Aorta (tissue), 5 donors: Measurements from ENCODE around the gene SLC66A2. TPM values are rescaled to one million over a fixed set of nuclear protein-coding genes. Genes with fewer than 3 reads are reported as not detected.

Experiments
- ATAC-seq: fragments of 200-7000 bp; cut with Tn5 transposase; one replicate; pipeline ENCODE4 v1.9.1; 2022; ENCODE audit warnings: moderate library complexity; ENCODE audit not compliant: low FRiP score
- DNase-seq, 2 donors: peaks; one replicate each; pipeline ENCODE4 v3.0.0-alpha.2; 2020
- H3K27ac ChIP-seq, 2 donors: one replicate each; pipeline ENCODE4 v1.5.1; 2013; ENCODE audit warnings: low read length in 2 of 2, mild to moderate bottlenecking in 2 of 2, moderate library complexity in 2 of 2, control low read depth in 1 of 2, inconsistent platforms in 1 of 2, low read depth in 1 of 2
- H3K27me3 ChIP-seq, 2 donors: one replicate each; pipeline ENCODE4 v1.6.1; 2013; ENCODE audit warnings: control low read depth in 1 of 2, low read length in 1 of 2, mild to moderate bottlenecking in 1 of 2, moderate library complexity in 1 of 2; ENCODE audit not compliant: insufficient read depth in 2 of 2, control insufficient read depth in 1 of 2
- H3K36me3 ChIP-seq, 2 donors: one replicate each; pipeline ENCODE4 v1.6.1; 2013; ENCODE audit warnings: control low read depth in 1 of 2, low read length in 1 of 2, mild to moderate bottlenecking in 1 of 2; ENCODE audit not compliant: insufficient read depth in 2 of 2, control insufficient read depth in 1 of 2
- H3K4me1 ChIP-seq, 2 donors: one replicate each; pipeline ENCODE4 v1.6.1; 2013; ENCODE audit warnings: low read length in 2 of 2, control low read depth in 1 of 2, mild to moderate bottlenecking in 1 of 2, moderate library complexity in 1 of 2; ENCODE audit not compliant: insufficient read depth in 2 of 2, control insufficient read depth in 1 of 2
- H3K4me3 ChIP-seq, 2 donors: one replicate each; pipeline ENCODE4 v1.5.1; 2013; ENCODE audit warnings: low read length in 2 of 2, control low read depth in 1 of 2, mild to moderate bottlenecking in 1 of 2
- H3K9me3 ChIP-seq: one replicate; pipeline ENCODE4 v1.6.1; 2013; ENCODE audit warnings: mild to moderate bottlenecking, low read length; ENCODE audit not compliant: control insufficient read depth
- WGBS, 2 donors: extraction: QIAGEN DNeasy Blood & Tissue Kit; methylation state at CpG; one replicate each; pipeline ENCODE4 v1.1.7; 2013; 5-methylcytosine and 5-hydroxymethylcytosine counted together
- intact Hi-C, 2 donors: fragments of 100-400 bp; cut with DNase I; formaldehyde crosslinking; loops; one replicate each; pipeline versions ENCODE4 v1.14.2 to v1.15.0; 2022
- polyA plus RNA-seq, 2 donors: library from polyadenylated mRNA; stranded (reverse); fragments of 200-250 nt; gene quantifications; one replicate each; pipeline ENCODE4 v1.2.3, GENCODE V29; 2013
- total RNA-seq, 2 donors: library from RNA; stranded (reverse); fragmentation: NEBNext Ultra II Directional; extraction: Animal tissue kit (Norgen Biotek cat#: 25700); gene quantifications; one replicate each; pipeline ENCODE4 v1.2.1, GENCODE V29; 2021
- donor health status: healthy with polysubstance abuse.
- donor health status: Bipolar disorder and iron deficiency.
- donor health status: DM: no; HTN: no; CAD: no.
- donor health status: DM: no; HTN: no; CAD: no.
- donor health status: DM: yes; HTN: yes; CAD: no.

SLC66A2 gene
- total and polyA plus RNA-seq, 4 donors: 12.9 to 48.8 (median 43.9) TPM

GRCh38 chr18:79905993-79906392 lies 45.5 kb downstream of the SLC66A2 start:
- no peaks in the 10 kb centered on the region for H3K36me3 ChIP-seq
- intact Hi-C loops: no loop called here
- H3K27me3 ChIP-seq: no peaks in the 10 kb centered on the region
- ATAC-seq: no peak
- H3K4me3 ChIP-seq: no peak overlapping the region
- DNase-seq: no peak
- no peaks in the 10 kb centered on the region for H3K9me3 ChIP-seq
- H3K4me1 ChIP-seq: no peaks in the 10 kb centered on the region
- no peak overlapping the region for H3K27ac ChIP-seq
- 79 to 86% methylated on average over 1 of the region's 1 CpG for WGBS, 2 donors

GRCh38 chr18:79905389-79905911 lies 46.0 kb downstream of the SLC66A2 start:
- Histone ChIP-seq H3K4me3 (no peak overlapping the region), H3K9me3 (no peaks in the 10 kb centered on the region), H3K36me3 (no peaks in the 10 kb centered on the region), H3K4me1 (no peaks in the 10 kb centered on the region), H3K27ac (no peak overlapping the region), H3K27me3 (no peaks in the 10 kb centered on the region)
- DNase-seq: no peak
- intact Hi-C loops: no loop called here
- ATAC-seq: no peak
- 92 to 93% methylated on average over 21 of the region's 21 CpGs for WGBS, 2 donors

GRCh38 chr18:79904357-79905147 lies 46.9 kb downstream of the SLC66A2 start:
- DNase-seq: peak in 1 of 2 donors; percentile 44
- 93 to 97% methylated on average over 27 of the region's 27 CpGs for WGBS, 2 donors
- H3K4me3 ChIP-seq: no peak overlapping the region
- no peaks in the 10 kb centered on the region for H3K27me3 ChIP-seq
- H3K4me1 ChIP-seq: no peaks in the 10 kb centered on the region
- ATAC-seq: no peak
- no peaks in the 10 kb centered on the region for H3K9me3 ChIP-seq
- intact Hi-C loops: no loop called here
- no peaks in the 10 kb centered on the region for H3K36me3 ChIP-seq
- no peak overlapping the region for H3K27ac ChIP-seq

GRCh38 chr18:79903787-79904356 lies 47.6 kb downstream of the SLC66A2 start:
- Histone ChIP-seq H3K9me3 (peaks cover 3% of the 10 kb centered on the region), H3K27me3 (no peaks in the 10 kb centered on the region), H3K36me3 (no peaks in the 10 kb centered on the region), H3K4me1 (no peaks in the 10 kb centered on the region), H3K27ac (no peak overlapping the region), H3K4me3 (no peak overlapping the region)
- 93 to 96% methylated on average over 25 of the region's 25 CpGs for WGBS, 2 donors
- ATAC-seq (no peak), DNase-seq (peak in 1 of 2 donors; percentile 74)
- intact Hi-C loops: no loop called here

GRCh38 chr18:79903071-79903635 lies 48.3 kb downstream of the SLC66A2 start:
- no peak overlapping the region for H3K4me3 ChIP-seq
- H3K4me1 ChIP-seq: no peaks in the 10 kb centered on the region
- WGBS, 2 donors: 92 to 96% methylated on average over 28 of the region's 28 CpGs
- DNase-seq (peak in 1 of 2 donors; percentile 75), ATAC-seq (no peak)
- H3K27me3 ChIP-seq: no peaks in the 10 kb centered on the region
- intact Hi-C loops: no loop called here
- peaks cover 3% of the 10 kb centered on the region for H3K9me3 ChIP-seq
- H3K36me3 ChIP-seq: no peaks in the 10 kb centered on the region
- no peak overlapping the region for H3K27ac ChIP-seq

- Histone ChIP-seq H3K9me3 (peaks cover 3% of the 10 kb centered on the region), H3K4me3 (no peak overlapping the region), H3K36me3 (no peaks in the 10 kb centered on the region), H3K27ac (no peak overlapping the region), H3K4me1 (no peaks in the 10 kb centered on the region), H3K27me3 (no peaks in the 10 kb centered on the region)
- 94 to 97% methylated on average over 20 of the region's 20 CpGs for WGBS, 2 donors
- no peak for ATAC-seq
- peak in 1 of 2 donors; percentile 75 for DNase-seq
- intact Hi-C loops: no loop called here
Measured at GRCh38 chr18:79902640-79903039, 48.8 kb downstream of the SLC66A2 start.

GRCh38 chr18:79902075-79902474 lies 49.4 kb downstream of the SLC66A2 start:
- Histone ChIP-seq H3K36me3 (no peaks in the 10 kb centered on the region), H3K27me3 (no peaks in the 10 kb centered on the region), H3K4me3 (no peak overlapping the region), H3K4me1 (no peaks in the 10 kb centered on the region), H3K27ac (no peak overlapping the region), H3K9me3 (peaks cover 3% of the 10 kb centered on the region)
- 91 to 94% methylated on average over 8 of the region's 8 CpGs for WGBS, 2 donors
- DNase-seq (no peak), ATAC-seq (no peak)
- intact Hi-C loops: no loop called here

GRCh38 chr18:79901665-79902064 lies 49.8 kb downstream of the SLC66A2 start:
- WGBS, 2 donors: 96% methylated on average over 13 of the region's 13 CpGs
- Histone ChIP-seq H3K4me1 (no peaks in the 10 kb centered on the region), H3K27ac (no peak overlapping the region), H3K9me3 (peaks cover 3% of the 10 kb centered on the region), H3K36me3 (no peaks in the 10 kb centered on the region), H3K4me3 (no peak overlapping the region), H3K27me3 (no peaks in the 10 kb centered on the region)
- no peak for ATAC-seq
- intact Hi-C loops: no loop called here
- DNase-seq: no peak
